Bronchial epithelial cell (primary cell): ENCODE results near the gene FAHD2B. TPM values are rescaled to one million over a fixed set of nuclear protein-coding genes. Genes with fewer than 3 reads are reported as not detected.
A peak's percentile ranks its signal among the peaks of the same experiment; 100 is the strongest.
"Not testable (repeated sequence)": the region's sequence is repeated elsewhere in the genome, so short reads cannot be mapped to it uniquely, and the experiment has no call there.

Experiments used
- DNase-seq: peaks from one replicate; pipeline ENCODE4 v3.0.0-alpha.2; 2010; ENCODE audit warnings: low read depth
- FAIRE-seq: peaks from 2 replicates; lab custom pipeline; 2011; peaks lifted over from hg19 to GRCh38; lab: Jason Lieb, UNC
- H3K27me3 ChIP-seq: 2 replicates; pipeline ENCODE4 v1.5.1; 2011; ENCODE audit warnings: low read length; ENCODE audit not compliant: control insufficient read depth, insufficient read depth
- H3K36me3 ChIP-seq: 2 replicates; pipeline ENCODE4 v1.5.1; 2011; ENCODE audit warnings: low read length; ENCODE audit not compliant: control insufficient read depth, insufficient read depth
- H3K4me3 ChIP-seq: 2 replicates; pipeline ENCODE4 v1.5.1; 2011; ENCODE audit warnings: mild to moderate bottlenecking, low read depth, low read length, control low read depth
- total RNA-seq: library from RNA; depleted of rRNA; stranded (reverse); fragments of >200 nt; gene quantifications from 2 replicates; pipeline ENCODE4 v1.2.1, GENCODE V29; 2014
- TF ChIP-seq, protein P1 (sequence below): IDR thresholded peaks from 2 replicates; pipeline ENCODE4 v1.5.1; 2011; ENCODE audit warnings: mild to moderate bottlenecking, moderate library complexity, low read length, control low read depth, inconsistent platforms; ENCODE audit not compliant: insufficient read depth, severe bottlenecking

FAHD2B gene
- total RNA-seq, 1 donor from 2014 or later: 13.4 TPM

DNA sequence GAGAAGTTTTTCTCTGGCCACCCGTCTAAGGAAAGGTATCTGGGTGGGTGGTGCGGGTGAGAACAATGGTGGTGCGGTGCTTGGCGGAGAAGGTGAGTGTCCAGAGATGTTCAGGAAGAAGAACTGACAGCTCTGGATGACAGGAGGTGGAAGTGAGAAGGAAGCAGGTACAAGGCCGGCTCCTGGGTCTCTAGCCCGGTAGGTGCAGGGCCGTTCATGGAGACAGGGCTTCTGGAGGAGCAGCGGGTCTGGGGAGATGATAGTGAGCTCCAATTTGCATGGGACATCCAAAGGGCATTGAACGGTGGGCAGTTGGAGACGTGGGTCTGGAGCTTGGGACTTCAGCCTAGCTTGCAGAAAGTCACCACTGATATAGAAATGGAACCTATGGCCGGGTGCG is 979 bp upstream of the FAHD2B start:
- no peaks in the 10 kb centered on the region for H3K36me3 ChIP-seq
- FAIRE-seq: no peak
- TF ChIP-seq, protein P1, sequence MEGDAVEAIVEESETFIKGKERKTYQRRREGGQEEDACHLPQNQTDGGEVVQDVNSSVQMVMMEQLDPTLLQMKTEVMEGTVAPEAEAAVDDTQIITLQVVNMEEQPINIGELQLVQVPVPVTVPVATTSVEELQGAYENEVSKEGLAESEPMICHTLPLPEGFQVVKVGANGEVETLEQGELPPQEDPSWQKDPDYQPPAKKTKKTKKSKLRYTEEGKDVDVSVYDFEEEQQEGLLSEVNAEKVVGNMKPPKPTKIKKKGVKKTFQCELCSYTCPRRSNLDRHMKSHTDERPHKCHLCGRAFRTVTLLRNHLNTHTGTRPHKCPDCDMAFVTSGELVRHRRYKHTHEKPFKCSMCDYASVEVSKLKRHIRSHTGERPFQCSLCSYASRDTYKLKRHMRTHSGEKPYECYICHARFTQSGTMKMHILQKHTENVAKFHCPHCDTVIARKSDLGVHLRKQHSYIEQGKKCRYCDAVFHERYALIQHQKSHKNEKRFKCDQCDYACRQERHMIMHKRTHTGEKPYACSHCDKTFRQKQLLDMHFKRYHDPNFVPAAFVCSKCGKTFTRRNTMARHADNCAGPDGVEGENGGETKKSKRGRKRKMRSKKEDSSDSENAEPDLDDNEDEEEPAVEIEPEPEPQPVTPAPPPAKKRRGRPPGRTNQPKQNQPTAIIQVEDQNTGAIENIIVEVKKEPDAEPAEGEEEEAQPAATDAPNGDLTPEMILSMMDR: no peak
- no peak for DNase-seq
- H3K27me3 ChIP-seq: no peaks in the 10 kb centered on the region
- H3K4me3 ChIP-seq: no peak overlapping the region

DNA sequence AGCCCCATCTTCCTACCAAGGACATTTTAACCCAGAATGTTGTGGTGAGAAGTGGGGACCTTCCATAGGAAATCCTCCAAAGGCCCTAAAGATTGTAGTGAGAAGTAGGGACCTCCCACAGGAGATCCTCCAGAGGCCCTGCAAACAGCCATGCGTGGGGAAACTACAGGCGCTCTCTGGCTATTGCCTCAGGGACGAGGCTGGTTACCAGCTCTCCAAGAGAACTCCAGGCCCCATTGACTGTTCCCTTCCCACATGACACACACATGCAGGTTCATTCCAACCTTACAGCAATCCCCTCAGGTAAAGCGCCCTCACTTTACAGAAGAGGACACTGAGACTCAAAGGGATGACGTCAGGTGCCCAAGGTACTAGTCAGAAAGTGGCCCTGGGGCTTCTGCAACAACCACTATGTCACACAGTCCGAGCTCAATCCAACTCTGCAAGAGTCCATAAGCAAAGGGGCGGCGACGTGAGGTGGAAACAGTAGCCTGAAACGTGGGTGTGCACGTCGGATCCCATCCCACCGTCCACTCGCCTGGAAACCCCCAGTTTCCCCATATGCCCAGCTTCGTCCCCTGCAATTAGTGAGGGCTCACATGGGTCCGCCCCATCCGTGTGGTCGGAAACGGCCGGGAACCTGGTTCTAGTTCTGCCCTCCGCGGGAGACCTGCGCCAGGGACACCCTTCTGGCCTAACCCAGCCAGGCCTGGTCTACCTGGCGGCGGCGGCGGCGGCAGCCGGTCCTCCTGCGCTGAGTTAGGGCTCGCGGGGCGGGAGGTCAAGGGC is 505 bp downstream of the FAHD2B start:
- peak overlapping the region; percentile 28 for H3K4me3 ChIP-seq
- H3K27me3 ChIP-seq, FAIRE-seq: not testable (repeated sequence)

DNA sequence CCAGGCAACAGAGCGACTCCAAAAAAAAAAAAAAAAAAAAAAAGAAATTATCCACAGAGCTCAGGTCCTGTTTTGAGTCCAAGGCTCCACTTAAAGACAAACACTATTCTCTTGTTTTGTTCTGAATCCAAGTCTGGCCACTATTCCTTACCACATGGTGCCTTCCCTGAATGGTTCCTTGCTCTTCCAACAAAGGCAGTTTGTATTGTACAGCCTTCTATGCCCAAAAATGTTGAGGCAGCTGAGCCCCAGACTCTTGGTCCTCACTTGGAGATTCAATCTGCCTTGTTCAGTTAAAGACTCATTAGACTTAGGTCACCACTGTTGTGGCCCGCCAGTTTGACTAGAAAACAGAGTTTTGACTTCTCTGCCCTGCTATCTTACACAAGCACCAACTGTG is 1.7 kb downstream of the FAHD2B start:
- H3K36me3 ChIP-seq, FAIRE-seq: not testable (repeated sequence)

More for the DNA sequence above, 505 bp downstream of the FAHD2B start:
- not testable (repeated sequence) for DNase-seq, H3K36me3 ChIP-seq

DNA sequence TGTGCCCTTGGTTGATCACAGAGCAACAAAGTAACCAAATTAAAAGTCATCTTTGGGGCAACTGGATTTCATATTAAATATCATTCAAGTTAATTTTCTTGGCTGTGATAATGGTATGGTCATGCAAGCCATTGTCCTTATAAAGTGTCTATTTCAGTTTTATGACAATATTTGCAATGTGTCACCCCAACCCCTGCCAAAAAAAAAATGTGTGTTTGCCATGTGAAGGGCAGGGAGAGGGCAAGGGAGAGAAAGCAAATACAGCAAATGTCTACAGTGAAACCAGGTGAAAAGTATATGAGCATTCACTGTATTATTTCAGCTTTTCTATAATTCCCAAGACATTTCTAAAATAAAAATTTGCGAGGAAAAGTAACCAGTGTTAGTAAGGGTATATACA is 6.0 kb downstream of the FAHD2B start:
- H3K36me3 ChIP-seq, DNase-seq, H3K27me3 ChIP-seq, H3K4me3 ChIP-seq, FAIRE-seq: not testable (repeated sequence)

More for the DNA sequence above, 1.7 kb downstream of the FAHD2B start:
- H3K4me3 ChIP-seq, DNase-seq, H3K27me3 ChIP-seq: not testable (repeated sequence)

DNA sequence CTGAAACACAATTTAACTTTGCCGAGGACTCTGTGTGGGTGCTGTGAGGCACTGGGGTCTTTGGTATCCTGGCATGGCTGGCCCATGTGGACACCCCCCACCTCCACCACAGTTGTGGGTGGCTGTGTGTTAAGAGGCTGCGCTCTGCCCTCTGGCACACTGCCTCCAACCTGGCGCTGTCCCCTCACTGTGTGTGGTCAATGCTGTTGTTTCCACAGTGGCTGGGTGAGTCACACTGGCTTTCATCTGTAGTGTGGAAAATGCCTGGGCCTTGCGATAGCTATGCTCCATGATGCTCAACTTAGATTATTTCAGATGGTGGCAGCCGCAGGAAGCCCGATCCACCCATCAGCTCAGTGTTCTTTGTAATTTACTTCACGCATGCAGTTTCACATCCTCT is 9.6 kb downstream of the FAHD2B start:
- not testable (repeated sequence) for FAIRE-seq, DNase-seq, H3K36me3 ChIP-seq

DNA sequence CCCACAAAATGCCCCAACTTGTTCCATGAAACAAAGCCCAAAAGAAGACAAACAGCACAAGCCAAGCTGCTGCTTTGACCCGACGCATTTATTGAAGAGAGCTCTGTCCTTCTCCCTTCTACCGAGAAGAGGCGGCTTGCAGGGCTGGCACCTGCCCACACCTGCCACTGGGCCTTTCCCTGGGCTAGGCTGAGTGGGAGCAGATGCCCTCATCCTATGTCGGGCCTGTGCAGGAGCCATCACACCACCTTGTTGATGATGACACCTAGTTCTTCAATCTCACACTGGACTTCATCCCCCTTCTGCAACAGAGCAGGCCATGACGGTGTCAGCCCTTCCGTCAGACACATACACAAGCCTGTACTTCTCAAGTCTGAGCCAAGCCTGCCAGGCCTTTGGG is 11.2 kb downstream of the FAHD2B start:
- not testable (repeated sequence) for H3K36me3 ChIP-seq, FAIRE-seq, DNase-seq, H3K4me3 ChIP-seq, H3K27me3 ChIP-seq

More for the DNA sequence above, 9.6 kb downstream of the FAHD2B start:
- not testable (repeated sequence) for H3K27me3 ChIP-seq, H3K4me3 ChIP-seq

DNA sequence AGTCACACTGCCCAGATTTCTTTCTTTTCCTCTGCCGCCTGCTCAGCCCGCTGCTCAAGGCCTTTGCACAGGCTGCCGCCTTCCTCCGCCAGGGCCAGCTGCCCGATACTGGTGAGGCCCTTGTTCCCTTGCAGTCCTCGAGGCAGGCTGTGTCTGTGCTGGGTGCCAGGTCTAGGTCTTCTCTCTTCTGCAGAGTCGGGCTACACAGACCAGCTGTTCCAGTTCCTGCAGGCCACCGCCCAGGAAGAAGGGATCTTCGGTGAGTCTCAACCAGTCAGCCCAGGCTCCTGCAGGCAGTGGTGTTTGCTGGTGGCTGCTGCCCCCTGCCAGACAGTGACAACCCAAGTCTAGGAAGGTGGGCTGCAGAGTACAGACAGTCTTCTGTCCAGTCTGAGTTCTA is 12.5 kb downstream of the FAHD2B start:
- FAIRE-seq, H3K27me3 ChIP-seq, H3K4me3 ChIP-seq, H3K36me3 ChIP-seq: not testable (repeated sequence)
- DNase-seq: peak; percentile 5

DNA sequence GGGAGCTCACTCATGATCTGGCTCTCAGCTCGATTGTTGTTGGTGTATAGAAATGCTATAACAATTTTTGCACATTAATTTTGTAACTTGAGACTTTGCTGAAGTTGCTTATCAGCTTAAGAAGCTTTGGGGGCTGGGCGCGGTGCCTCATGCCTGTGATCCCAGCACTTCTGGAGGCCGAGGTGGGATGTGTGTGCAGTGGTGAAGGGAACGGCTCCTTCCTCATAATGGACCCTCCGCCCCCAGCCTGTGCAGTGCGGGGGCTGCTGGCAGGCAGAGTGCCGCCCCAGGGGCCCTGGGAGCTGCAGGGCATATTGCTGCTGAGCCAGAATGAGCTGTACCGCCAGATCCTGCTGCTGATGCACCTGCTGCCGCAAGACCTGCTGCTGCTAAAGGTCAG is 13.8 kb downstream of the FAHD2B start:
- H3K4me3 ChIP-seq, H3K27me3 ChIP-seq, FAIRE-seq: not testable (repeated sequence)

DNA sequence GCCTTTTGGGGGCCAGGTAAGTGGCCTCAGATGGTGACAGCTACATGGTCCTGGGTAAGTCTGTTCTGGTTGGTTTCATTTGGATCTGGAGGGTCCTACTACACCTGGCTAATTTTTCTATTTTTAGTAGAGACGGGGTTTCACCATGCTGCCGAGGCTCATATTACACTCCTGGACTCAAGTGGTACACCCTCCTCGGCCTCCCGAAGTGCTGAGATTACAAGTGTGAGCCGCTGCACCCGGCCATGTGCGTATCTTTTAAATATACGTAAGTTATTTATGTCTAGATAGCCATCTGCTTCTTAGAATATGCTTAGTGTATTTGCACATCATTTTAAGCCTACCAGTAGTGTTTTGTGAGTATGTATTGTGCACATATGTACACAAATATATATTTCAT is 17.5 kb downstream of the FAHD2B start:
- DNase-seq, H3K27me3 ChIP-seq, H3K36me3 ChIP-seq, H3K4me3 ChIP-seq, FAIRE-seq: not testable (repeated sequence)

More for the DNA sequence above, 13.8 kb downstream of the FAHD2B start:
- H3K36me3 ChIP-seq, DNase-seq: not testable (repeated sequence)

DNA sequence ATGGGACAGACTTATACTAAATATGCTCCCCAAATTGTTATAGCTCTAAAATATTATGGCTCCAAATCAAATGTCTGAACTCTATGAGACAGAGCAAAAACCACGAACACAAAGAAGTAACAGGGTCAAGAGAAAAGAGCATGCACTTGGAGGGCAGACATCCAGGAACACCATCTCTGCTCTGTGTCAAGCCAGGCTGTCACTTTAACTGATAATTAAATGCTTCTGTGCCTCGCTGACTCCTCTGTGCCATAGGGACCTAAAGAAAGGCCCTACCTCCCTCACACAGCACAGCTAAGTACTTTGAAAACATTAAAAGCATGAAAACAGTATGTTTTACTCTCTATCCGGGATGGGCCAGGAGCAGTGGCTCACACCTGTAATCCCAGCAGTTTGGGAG is 23.8 kb downstream of the FAHD2B start:
- not testable (repeated sequence) for FAIRE-seq, H3K4me3 ChIP-seq, DNase-seq, H3K36me3 ChIP-seq, H3K27me3 ChIP-seq

DNA sequence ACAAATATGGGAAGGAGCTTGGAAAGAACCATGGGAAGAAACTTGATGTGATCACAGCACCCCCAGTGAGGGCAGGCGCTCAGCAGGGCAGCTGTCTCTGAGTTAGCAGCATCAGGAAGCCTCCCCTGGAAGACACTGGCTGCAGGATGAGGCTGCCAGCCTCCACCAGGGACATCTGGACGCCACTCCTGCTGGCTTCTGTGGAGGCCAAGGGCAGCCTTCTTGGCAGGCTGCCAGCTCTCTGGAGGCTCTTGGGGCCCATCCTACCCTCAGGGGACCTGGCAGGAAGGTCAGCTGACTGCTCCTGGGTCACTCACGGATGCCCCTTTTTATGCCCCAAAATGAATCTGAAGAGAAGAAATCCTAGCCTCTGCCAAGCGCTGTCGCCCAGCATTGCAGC is 26.0 kb downstream of the FAHD2B start:
- H3K36me3 ChIP-seq, FAIRE-seq, H3K27me3 ChIP-seq, H3K4me3 ChIP-seq, DNase-seq: not testable (repeated sequence)
